ENCODE measurements around the gene OGDH.
"Not testable (repeated sequence)": the region's sequence is repeated elsewhere in the genome, so short reads cannot be mapped to it uniquely, and the experiment has no call there.

OGDH gene

DNA sequence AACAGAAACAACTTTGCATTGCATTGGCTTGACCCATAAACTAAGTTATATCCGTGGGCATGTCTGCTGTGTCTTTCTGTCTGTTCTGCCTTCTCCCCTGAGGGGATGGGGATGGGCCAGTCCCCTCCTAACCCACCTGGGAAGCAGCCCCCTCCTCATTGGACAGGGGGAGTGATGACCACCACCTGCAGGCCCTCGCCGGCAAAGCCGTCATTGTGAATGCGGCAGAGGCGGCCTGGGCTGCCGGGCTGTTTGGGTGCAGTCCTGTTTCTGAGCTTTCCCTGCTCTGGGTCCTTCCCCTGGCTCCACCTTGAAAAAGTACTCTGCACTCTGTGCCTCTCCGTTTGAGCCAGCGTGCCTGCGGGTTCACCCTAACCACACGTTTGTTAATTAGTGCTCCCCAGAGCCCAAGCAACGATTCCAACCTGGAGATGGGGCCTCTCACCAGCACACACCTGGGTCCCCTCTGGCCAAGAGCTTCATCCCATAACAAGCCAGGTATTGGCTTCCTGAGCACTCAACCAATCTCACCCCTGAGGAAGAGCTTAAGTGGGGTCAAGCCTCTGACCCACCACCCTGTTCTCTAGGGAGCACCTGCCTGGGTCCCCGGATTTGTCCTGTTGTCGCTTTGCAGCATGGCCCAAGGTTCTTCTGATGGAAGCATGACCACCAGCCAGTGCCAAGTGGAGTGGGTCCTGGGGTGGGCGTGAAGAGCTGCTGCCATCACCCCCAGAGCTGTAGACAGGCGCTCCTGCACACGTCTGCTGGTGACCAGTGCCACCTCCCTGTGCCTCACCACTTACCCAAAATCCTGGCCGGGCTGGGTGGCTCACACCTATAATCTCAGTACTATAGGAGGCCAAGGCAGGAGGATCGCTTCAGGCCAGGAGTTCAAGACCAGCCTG, 102.8 kb downstream of the OGDH start:
- DNase-seq: no peak

DNA sequence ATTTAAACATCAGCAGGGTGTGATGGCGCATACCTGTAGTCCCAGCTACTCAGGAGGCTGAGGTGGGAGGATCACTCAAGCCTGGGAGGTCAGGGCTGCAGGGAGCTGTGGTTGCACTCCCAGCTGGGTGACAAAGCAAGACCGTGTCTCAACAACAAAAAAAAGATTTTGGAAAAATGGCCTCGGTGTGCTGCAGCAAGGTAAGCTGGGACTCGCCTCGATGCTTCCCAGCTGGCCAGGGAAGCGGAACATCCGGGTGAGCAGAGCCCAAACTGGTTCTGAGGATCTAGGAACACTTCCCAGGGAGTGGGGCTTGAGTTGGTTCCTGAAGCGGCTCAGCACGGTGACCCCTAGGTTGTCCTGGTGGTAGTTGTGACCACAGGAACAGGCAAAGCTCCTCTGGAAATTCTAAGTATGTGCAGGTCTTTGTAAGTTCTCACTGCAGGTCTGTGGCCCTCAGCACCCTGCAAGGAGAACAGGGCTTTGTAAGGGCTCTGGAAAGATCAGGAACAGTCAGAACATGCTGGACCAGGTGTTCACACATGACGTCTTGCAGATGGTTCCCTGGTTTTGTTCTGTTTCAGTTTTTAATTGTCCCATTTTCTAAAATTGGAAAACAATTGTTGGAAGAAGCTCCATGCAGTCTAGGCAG, 103.6 kb downstream of the OGDH start:
- DNase-seq: no peak

DNA sequence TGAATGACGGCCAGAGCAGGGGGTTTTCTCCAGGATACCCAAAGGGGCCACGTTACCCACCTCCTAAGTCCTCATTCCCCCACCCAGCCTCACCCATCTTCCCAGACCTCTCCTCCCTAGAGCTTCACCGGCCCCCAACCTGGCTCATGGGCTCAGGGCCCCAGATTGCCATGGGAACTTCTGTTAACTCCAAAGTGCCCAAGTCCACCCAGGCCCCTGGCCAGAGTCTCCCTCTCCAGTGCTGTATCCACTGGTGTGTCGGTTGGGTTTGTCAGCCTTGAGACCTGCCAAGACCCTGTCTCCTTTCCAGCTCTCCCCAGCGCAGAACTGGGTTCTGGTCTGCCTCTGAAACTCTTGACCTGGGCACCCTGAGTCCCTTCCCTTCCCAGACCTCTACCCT, 105.1 kb downstream of the OGDH start:
- no peak for DNase-seq

DNA sequence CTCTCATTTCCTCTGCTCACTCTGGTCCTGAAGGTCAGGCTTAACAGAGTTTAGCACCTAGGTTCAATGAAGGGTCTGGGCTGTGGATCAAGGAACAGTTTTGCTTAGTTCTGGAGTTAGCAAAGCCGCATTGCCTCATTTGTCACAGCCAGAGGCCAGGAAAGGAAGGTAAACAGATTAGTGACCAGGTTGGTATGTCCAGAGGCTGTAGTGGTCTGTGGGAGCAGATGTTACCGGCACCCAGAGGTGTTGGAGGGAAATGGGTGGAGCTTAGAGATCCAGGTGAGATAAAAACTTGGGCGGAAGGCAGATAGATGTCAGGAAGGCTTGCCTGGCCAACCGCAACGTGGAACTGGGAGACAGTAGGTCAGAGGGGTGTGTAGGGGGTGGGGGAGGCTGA, 105.6 kb downstream of the OGDH start:
- DNase-seq: no peak

DNA sequence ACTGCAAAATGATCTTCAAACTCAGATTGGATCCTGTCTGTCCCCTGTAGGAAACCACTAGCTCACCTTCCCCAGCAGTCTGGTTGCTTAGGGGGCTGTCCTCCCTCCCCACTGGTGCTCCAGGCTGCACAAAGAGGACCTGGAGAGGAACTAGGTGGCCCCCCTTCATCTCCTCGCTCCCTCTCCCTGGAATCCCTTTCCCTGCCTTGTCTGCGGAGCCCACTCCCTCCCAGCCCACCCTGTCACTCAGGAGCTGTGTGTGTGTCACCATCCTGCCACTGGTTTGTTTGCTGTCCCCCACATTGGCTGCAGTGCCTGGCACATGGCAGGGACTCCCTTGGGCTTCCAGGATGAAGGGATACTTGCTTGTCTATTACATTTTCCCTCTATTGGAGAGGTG, 106.7 kb downstream of the OGDH start:
- DNase-seq: no peak

DNA sequence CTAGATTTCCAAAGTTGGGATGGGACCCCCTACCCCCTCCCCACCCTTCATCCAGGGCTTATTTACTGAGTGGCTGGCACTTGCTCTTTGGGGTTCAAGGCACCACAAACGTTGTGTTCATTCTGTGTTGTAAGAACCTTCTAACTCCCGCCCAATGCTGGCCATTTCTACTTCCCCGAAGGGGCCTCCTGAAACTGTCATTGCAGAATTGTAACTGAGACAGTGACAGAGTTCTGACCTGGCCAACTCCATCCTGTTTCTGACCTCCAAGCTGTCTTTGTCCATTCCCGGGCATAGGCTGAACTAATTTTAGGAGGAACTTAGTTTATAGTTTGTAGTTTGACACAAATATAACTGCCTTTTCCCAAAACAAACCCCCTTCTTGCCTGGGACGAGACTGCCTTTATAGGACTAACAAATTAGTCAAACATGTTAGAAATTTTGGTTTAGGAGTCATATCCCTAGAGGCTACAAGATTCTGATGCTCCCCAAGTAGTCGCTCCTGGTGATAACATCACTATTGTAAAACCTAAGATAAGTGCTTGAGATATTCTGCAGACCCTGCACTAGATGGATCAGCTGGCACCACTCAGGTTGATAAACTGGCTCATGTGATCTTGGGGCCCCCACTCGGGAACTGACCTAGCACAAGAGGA, 107.4 kb downstream of the OGDH start:
- no peak for DNase-seq

DNA sequence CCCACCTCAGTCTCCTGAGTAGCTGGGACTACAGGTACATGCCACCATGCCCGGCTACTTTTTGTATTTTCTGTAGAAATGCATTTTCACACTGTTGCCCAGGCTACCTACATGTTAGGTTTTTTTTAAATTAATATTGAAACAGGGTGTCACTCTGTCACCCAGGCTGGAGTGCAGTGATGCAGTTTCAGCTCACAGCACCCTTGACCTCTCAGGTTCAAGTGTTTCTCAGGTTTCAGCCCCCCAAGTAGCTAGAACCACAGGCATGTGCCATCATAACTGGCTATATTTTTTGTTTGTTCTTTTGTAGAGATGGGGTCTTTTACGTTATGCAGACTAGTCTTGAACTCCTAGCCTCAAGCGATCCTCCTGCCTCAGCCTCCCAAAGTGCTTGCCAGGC, 109.8 kb downstream of the OGDH start:
- no peak for DNase-seq

DNA sequence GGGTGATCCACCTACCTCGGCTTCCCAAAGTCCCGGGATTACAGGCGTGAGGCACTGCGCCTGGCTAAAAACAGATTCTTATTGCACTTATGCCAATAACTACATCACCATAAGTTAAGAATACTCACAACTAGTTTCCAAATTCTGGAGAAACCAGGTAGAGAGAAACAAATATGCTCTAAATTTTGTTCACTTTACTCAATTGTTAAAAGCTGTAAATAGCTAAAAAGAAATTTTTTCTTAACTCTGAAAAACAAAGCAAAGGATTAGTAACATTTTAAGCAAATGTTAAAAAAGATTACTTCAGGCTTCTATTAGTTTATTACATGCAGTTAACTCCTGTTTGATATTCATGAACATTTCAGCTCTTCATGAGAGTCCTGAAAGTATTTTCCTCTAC, 113.9 kb downstream of the OGDH start:
- no peak for DNase-seq

DNA sequence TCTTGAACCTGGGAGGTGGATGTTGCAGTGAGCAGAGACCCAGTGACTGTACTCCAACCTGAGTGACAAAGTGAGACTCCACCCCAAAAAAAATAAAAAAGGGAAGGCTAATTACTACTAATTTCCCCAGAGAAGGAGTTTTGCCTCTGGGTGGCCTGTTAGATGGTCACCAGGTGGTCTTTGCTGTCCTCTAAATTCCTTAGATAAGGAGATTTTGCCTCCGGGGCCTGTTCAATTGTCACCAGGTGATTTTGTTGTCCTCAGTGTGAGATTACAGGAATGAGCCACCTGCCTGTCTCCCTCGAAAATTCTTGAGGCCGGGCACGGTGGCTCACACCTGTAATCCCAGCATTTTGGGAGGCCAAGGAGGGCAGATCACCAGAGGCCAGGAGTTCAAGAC, 117.8 kb downstream of the OGDH start:
- no peak for DNase-seq

DNA sequence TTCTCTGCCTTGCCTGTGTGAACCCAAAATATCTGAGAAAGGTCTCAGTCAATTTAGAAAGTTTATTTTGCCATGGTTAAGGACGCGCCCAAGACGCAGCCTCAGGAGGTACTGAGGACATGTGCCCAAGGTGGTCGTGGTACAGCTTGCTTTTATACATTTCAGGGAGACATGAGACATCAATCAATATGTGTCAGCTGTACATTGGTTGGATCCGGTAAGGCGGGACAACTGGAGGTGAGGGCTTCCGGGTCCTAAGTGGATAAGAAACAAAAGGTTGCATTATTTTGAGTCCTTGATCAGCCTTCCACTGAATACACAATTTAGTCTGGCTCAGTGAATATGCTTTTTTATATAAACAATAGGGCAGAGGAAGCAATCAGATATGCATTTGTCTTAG, 119.8 kb downstream of the OGDH start:
- not testable (repeated sequence) for DNase-seq

DNA sequence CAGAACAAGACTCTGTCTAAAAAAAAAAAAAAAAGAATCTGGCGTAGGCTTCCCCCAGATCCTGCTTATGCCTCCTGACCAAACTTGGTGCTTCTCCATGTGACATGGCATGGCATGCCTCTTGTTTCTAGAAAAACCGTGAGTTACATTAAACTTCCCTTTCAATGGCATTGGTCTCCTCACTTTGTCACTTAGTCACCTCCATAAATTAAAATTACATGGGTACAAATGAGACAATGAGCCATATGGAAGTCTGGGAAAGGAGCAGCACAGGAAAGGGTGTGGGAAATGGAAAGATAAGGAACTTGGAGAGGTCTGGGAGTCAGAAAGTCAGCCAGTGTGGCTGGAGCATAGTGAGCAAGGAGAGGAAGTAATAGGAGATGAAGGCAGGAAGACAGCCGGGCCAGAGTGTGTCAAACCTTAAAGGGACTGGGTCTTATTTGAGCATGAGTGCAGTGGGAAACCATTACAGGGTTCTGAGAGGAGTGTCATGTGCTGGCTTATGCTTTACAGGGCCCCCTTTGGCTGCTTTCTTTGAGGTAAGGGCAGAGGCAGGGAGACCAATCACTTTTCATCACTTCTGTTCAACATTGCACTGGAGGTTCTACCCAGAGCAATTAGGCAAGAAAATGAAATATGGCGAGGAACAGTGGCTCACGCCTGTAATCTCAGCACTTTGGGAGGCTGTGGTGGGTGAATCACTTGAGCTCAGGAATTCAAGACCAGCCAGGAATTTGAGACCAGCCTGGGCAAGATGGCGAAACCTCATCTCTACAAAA, 120.9 kb downstream of the OGDH start:
- no peak for DNase-seq

DNA sequence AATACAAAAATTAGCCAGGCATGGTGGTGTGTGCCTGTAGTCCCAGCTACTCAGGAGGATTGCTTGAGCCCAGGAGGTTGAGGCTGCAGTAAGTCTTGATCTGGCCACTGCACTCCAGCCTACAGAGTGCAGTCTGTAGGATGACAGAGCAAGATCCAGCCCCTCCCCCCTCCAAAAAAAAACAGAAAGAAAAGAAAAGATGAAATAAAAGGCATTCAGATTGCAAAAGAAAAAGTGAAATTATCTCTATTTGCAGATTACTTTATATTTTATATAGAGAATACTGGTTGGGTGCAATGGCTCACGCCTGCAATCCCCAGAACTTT, 121.5 kb downstream of the OGDH start:
- DNase-seq: no peak

DNA sequence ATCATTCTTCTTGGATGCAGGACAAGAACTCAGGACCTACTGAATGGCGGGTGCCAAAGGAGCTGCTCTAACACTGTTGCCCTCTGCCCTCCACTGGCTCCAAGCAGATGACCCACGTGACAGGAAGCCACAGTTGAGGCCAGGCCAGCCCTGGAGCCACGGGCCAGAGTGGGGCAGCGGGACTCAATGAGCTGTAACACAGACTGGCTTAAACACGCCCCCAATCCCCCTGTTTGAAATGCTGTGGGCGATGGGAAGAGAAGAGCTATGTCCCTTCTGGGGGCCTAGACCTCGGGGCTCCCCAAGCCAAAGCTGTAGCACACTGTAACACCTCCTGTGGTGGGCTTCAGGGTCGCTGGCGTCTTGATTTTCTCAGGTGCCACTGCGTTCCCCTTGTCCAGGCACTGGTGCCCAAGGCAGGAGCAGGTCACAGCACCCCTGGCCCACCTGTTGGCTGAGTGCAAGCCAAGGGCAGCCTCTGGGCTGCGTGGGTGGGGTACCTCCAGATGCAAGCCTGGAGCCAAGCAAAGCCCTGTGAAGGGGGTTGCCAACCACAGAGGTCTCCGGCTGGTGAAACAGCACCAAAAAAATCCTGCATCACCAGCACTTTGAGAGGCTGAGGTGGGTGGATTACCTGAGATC, 123.6 kb downstream of the OGDH start:
- no peak for DNase-seq

DNA sequence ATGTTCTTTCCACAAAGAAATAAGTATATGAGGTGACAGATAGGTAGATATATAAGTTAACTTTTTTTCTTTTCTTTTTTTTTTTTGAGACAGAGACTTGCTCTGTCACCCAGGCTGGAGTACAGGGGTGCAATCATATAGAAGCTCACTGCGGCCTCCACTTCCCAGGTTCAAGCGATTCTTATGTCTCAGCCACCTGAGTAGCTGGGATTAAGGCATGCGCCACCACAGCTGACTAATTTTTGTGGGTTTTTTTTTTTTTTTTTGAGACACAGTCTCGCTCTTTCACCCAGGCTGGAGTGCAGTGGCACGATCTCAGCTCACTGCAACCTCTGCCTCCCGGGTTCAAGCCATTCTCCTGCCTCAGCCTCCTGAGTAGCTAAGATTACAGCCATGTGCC, 126.5 kb downstream of the OGDH start:
- not testable (repeated sequence) for DNase-seq

DNA sequence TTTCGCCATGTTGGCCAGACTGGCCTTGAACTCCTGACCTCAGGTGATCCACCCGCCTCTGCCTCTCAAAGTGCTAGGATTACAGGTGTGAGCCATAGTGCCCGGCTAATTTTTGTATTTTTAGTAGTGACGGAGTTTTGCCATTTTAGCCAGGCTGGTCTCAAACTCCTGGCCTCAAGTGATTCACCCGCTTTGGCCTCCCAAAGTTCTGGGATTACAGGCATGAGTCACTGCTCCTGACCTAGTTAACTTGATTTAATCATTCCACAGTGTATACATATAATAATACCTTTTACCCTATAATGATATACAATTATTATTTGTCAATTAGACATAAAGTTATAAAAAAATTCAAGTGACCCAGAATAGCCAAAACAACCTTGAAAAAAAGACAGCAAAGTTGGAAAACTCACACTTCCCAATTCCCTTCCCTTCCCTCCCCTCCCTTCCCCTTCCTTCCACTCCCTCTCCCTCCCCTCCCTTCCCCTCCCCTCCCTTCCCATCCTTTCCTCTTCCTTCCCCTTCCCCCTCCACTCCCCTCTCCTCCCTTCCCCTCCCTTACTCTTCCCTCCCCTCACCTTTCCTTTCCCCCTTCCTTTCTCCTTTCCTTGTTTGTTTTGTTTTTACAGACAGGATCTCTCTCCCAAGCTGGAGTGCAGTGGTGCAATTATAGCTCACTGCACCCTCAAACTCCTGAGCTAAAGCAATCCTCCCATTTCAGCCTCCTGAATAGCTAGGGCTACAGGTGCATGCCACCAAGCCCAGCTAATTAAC, 127.5 kb downstream of the OGDH start:
- no peak for DNase-seq

DNA sequence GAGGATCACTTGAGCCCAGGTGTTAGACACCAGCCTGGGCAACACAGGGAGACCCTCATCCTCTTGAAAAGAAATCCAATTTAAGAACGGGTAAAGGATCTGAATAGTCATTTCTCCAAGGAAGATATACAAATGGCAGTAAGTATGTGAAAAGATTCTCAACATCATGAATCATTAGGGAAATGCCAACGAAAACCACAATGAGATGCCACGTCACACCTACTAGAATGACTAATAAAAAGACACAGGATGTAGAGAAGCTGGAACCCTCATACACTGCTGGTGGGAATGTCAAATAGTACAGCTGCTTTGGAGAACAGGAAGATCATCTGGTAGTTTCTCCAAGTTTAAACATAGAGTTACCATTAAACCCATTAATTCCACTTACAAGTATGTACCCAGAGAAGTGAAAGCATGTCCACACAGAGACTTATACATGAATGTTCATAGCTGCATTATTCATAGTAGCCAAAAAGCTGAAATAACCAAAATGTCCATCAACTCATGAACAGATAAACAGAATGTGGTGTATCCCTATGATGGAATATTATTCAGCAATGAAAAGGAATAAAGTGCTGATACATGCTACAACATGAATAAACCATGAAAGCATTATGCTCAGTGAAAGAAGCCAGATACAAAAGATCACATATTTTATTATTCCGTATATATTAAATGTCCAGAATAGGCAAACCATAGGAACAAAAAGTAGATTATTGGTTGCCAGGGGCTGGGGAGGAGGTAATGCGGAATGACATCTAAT, 129.2 kb downstream of the OGDH start:
- DNase-seq: no peak

DNA sequence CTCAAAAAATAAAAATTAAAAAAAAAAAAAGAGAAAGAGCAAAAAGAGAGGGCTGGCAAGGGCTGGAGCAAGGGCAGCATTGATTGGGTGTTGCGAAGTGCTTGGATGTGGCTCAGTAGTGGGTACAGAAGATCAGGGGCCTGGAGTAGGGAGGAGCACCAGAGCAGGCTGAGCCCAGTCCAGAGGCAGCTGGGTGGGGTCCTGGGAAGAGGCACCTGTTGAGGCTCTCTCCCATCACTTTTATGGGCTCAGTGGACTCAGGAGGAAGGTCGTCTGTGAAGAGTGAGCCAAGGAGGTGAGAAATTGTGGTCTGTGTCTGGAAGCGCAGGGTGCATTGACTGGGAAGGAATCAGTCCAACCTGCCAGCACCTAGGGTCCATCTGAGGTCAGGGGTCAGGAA, 130.5 kb downstream of the OGDH start:
- no peak for DNase-seq

DNA sequence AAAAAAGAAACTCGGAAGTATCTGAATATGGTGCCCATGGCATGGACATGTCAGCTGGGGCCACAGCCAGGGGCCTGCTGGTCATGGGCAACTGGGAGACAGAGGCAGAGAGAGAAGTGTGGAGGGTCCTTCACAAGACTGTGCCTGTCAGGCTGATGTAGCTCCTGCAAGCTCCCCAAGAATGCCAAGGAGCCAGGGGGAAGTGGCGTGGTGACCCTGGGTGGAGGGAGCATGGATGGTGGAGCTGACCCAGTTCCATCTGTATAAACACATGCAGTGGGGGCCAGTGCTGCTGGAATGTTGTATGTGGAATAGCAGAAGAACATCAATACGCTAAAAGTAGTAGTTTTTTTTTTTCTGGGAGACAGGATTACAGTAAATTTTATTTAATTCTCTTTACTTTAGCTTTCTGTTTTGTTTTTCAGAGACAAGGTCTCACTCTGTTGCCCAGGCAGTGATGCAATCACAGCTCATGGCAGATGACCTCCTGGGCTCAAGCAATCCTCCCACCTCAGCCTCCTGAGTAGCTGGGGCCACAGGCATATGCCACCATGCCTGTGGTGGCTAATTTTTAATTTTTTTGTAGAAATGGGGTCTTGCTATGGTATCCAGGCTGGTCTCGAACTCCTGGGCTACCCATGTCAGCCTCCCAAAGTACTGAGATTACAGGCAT, 131.8 kb downstream of the OGDH start:
- DNase-seq: no peak

DNA sequence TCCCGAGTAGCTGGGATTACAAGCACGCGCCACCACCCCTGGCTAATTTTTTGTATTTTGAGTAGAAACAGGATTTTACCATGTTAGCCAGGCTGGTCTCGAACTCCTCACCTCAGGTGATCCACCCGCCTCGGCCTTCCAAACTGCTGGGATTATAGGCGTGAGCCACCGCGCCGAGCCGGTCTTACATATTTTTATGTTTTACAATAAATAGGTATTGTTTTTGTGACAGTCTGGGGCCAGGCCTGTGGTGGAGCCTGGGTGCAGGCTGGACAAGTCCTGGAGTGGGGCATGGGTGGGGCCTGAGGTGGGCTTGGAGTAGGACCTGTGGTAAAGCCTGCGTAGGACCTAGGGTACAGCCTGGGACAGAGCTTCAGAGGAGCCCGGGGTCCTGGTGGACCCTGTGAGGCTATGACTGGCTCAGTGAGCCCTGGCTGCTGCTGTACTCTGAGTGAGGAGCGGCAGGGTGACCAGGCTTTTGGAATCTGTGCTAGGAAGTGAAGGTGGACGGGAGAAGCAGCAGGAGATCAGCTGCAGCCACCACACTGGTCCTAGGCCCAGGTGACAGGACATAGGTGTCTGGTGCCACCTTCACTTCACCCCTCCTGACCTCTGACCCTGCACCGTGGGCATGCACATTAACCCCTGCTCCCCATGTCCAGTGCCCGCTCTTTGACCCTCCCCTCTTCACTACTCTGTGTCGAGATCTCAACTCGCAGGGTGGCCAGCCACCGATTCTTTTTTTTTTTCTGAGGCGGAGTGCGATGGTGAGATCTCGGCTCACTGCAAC, 132.6 kb downstream of the OGDH start:
- DNase-seq: no peak

DNA sequence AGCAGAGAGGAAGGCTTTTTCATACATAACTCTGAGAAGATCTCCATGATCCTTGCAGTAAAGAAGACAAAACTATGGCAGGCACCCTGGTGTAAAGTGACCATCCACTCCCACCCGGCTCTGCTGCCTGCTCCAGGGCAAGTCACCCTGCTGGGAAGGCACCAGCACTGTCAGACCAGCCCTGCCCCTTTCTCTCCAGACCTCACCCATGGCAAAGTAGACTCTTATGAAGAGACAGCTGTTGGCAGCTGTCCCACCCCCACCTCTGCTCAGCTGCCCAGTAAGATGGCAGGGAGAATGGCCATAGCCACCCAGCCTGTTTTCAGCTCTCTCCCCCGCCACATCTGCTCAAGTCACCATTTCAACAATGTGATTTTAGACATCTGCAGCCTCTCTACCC, 133.6 kb downstream of the OGDH start:
- no peak for DNase-seq
